GM19023 (cell line): ENCODE results near the gene CIAO3.

Source experiments
- ATAC-seq: cut with Tn5 transposase; IDR thresholded peaks from one replicate; pipeline ENCODE4 v1.9.1; 2021; ENCODE audit warnings: mild to moderate bottlenecking, moderate library complexity; ENCODE audit not compliant: unreplicated experiment

Gene CIAO3

GRCh38 chr16:740764-741505, at the start of gene CIAO3:
TSS of gene CIAO3 (minus strand) at chr16:740997. CDS start at chr16:740985, 12 bp downstream.
- peak; percentile 60 for ATAC-seq

GRCh38 chr16:790086-790485, 49.3 kb upstream of the CIAO3 start:
- ATAC-seq, result no peak

GRCh38 chr16:789191-789850, 48.5 kb upstream of the CIAO3 start:
- ATAC-seq, result no peak

GRCh38 chr16:788399-789126, 47.8 kb upstream of the CIAO3 start, which contains the start of gene CHTF18:
TSS of gene CHTF18 (plus strand) at chr16:788620. CDS start at chr16:788685, 65 bp downstream.
- ATAC-seq, result peak; percentile 71

GRCh38 chr16:787978-788398, 47.2 kb upstream of the CIAO3 start, which contains the start of gene RPUSD1:
TSS of gene RPUSD1 (minus strand) at chr16:788381. CDS start at chr16:787737, 644 bp downstream.
- ATAC-seq, result peak; percentile 22

DNA sequence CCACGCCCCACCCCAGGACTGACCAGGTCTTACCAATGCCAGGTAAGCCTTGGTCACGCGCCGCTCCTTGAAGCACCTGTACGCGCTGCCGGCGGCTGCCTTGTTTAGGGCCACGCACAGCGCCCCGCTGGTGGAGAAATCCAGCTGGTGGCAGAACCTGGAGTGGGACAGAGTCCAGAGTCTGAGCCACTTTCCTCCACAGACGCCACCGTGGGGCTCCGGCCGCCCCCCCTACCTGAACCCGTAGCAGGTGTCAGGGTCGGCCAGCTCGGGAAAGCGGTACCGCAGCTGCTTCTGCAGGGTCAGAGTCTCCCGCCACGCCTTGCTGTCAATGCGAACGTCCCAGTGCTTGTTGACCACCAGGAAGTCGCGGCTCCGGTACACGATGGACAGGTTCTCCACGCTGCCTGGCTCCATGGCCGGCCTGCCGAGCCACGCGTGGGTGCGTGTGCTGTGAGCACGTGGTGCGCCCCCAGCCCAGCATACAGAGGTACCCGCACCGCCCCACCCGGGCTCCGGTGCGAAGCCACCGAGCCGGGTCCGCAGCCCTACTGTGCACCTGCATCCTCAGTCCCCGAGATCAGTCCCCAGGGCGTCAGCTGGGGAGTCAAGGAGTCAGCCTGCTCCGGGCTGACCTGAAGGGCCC, 46.6 kb upstream of the CIAO3 start:
- ATAC-seq, result no peak

DNA sequence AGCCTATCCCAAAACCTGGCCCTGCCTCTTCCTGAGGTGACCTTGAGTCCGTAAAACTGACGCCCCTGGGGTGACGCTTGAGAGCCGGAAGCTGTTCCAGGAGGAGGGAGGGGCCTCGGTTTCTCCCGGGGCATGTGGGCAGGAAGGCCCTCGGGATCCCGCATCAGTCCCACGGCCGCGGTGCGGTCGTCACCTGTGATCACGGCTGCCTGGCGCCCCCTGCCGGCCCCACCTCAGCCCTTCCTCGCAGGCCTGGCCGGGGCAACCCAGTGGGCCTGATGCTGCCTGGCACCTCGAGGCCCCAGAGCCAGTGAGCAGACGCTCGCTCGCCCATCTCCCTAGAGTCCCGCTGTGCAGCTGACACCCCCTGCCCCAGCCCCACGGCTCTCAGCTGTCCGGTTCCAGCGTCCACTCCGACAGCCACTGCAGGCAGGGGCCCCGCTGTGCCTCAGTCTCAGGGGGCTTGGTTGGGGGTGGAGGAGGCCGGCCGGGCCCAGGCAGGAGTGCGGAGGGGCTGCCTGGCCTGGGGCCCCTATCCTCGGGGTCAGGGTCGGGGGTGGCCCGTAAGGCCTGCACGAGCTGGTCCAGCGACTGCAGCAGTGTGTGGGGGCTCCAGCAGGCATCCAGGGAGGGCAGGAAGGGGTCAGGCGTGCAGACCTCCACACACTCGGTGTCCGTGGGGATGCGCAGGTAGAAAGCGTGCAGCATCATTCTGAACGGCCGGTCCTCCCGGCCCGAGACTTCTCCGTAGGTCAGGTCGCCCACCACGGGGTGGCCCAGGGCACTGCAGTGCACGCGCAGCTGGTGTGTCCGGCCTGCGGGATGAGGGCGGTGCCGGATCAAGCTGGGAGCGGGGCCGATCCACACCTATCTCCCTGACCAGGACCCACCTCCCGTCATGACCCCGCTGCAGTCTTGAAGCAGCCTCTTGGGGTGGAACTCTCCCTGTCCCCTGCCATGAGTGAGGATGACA, 45.1 kb upstream of the CIAO3 start:
- no peak for ATAC-seq

DNA sequence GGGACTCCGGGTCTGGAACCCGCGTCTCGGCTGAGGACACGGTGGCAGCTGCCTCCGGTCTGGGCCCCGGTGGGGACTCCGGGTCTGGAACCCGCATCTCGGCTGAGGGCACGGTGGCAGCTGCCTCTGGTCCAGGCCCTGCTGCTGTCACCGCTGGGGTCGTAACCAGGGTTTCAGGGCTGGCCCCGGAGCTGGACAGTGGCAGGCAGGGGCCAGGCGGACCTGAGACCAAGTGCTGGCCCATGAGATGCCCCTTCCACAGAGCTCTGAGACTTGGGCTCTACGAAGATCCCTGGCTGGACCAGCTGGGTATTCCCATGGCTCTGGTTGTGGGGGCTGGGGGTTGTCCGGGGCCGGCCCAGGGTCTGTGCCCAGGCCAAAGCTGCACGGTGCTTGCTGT, 43.6 kb upstream of the CIAO3 start:
- no peak for ATAC-seq

DNA sequence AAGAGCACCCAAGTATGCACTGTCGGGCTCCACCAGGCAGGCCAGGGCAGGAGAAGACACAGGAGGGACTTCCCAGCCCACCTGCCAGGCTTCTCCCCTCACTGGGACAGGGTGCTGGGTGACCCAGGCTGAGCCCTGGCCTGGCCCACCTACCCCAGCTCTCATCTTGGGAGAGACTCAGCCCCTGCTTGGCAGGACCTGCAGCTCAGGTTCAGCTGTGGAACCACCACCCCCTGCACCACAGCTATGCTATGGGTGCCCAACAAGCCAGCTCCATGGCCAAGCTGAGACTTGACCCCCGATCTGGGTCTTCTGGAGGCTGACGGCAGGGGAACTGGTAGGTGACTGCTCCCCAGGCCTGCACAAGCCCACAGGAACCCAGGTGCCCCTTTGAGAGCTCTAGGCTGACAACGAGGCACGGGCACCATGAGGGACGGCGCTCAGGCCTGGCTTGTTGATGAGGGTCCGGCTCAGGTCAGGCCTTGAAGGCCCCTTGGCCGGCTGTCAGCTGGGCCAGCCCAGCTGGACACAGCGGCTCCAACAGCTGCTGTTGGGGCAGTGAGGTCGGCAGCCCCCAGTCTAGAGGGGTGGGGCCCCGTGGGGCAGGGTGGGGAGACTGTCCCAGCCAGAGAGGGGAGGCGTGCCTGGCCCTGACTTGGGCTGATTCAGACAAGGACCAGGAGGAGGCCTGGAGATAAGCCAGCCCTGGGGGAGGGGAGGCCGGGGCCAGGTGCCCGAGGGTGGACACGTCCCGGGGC, 42.8 kb upstream of the CIAO3 start:
- no peak for ATAC-seq

GRCh38 chr16:782766-783403, 42.1 kb upstream of the CIAO3 start:
- no peak for ATAC-seq

DNA sequence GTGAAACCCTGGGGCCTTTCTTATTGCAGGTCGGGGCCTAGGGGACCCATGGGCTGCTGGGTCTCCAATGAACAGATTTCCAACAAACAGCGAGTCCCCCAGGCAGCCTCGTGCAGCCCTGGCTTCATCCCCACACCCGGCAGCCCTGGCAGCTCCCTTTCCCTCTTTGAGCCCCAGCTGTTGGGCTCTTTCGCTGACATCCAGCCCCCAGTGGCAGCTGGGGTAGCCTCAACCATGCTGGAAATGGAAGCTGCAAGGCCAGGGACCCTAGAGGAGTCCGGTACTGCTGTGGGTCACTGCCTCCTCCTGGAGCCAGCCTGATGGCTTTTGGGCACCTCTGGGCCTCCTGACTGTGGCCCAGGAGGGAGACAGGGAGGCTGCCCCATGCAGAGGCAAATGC, 41.5 kb upstream of the CIAO3 start:
- no peak for ATAC-seq

GRCh38 chr16:781346-782010, 40.7 kb upstream of the CIAO3 start:
- ATAC-seq, result no peak

DNA sequence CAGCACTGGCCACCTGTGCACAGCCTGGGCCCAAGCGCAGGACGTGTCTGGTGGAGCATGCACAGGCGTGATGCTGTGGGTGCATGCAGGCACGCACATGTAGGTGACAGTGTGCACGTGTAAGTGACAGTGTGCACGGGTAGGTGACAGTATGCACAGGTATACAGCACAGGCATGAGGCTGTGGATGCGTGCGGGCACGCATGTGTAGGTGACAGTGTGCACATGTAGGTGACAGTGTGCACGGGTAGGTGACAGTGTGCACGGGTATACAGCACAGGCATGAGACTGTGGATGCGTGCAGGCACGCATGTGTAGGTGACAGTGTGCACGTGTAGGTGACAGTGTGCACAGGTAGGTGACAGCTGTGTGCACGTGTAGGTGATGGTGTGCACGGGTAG, 39.5 kb upstream of the CIAO3 start:
- no peak for ATAC-seq

DNA sequence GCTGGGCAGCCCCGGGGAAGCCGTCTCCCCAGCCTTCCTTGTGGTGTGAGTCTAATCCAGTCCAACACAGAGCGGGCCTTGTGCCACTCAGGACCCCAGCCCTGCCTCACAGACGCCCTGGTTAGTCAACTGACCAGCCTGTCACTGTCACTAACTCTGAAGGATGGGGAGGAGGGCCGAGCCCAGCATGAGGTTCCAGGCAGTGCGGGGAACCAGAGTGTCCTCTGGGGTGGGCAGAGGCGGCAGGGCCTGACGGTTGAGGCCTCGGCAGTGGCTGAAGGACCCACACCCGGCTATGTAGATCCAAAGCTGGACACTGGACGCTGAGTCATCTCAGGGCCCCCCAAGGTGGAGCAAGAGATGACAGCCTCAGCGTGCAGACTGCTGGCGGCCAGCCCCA, 38.8 kb upstream of the CIAO3 start:
- no peak for ATAC-seq

- no peak for ATAC-seq
Observed at GRCh38 chr16:778909-779527, 38.2 kb upstream of the CIAO3 start.

GRCh38 chr16:778447-778846, 37.6 kb upstream of the CIAO3 start:
- ATAC-seq, result no peak

DNA sequence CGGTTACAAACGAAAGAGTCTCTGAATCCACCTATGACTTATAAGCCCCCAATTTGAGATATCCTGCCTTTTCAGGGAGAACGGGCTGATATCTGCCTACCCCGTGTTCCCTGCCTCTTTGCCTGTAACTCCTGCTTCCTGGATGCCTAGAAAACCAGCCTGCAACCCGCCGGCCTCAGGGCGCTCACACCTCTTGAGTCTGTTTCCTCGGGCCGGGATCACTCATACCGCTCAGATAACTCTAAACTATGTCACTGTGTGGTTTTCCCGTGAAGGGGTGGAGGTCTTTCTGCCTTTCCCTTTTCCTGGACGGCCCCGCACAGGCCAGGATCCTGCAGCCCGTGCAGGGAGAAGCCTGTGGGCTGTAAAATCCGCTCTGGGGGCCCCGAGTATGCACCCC, 37.0 kb upstream of the CIAO3 start:
- ATAC-seq, result no peak

DNA sequence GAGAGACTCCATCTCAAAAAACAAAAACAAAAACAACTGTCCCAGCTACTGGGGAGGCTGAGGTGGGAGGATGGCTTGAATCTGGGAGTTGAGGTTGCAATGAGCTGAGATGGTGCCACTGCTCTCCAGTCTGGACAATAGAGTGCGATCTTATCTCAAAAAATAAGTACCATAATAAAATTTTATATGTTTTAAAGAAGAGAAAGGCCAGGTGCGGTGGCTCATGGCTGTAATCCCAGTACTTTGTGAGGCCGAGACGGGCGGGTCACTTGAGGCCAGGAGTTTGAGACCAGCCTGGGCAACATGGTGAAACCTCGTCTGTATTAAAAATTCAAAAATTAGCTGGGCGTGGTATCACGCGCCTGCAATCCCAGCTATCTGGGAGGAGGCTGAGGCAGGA, 36.0 kb upstream of the CIAO3 start:
- no peak for ATAC-seq
